NCI-H1436 treated with DMSO at 0.1 percent for 48 hours (cell line): ENCODE data around the gene ADAP2.
"Not testable (repeated sequence)": the region's sequence is repeated elsewhere in the genome, so short reads cannot be mapped to it uniquely, and the experiment has no call there.

Experiments used
- DNase-seq: peaks from one replicate; lab custom pipeline; 2025; lab: John Stamatoyannopoulos, UW

ADAP2 gene

DNA sequence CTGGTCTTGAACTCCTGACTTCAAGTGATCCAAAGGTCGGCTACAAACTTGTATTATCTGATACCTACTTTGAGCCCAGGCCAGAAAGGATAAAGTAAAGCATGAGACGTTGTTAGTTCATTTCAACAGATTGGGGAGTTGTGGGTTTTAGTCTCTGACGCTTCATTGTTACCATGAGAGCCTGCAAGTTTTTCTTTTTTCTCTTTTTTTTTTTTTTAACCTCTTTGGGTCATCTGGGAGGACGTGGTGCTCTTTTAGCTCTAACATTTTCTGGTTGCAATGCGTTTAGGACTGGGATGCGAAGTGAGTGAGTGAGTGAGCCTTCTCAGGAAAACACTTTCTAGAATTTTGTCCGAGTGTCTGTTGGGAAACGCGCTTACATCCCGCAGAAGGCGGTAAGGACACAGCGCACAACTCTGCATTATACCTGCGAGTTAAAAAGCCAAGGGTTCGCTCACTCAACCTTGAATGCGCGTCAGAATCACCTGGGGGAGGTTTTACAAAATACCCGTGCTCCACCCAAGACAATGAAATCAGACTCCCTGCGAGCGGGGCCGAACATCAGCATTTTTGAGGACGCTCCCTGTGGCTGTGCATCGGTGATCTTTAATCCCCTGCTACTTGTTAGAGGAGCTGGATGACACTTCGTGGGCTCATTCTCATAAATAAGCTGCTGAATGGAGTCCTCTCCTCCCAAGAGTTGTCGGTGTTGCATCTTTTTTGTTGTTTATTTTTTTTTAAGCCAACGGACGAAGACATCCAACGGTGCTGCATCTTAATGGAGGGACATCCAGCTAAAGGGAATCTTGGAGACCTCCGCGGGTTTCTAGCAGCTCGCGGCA is 48.5 kb downstream of the ADAP2 start:
- DNase-seq, result no peak

DNA sequence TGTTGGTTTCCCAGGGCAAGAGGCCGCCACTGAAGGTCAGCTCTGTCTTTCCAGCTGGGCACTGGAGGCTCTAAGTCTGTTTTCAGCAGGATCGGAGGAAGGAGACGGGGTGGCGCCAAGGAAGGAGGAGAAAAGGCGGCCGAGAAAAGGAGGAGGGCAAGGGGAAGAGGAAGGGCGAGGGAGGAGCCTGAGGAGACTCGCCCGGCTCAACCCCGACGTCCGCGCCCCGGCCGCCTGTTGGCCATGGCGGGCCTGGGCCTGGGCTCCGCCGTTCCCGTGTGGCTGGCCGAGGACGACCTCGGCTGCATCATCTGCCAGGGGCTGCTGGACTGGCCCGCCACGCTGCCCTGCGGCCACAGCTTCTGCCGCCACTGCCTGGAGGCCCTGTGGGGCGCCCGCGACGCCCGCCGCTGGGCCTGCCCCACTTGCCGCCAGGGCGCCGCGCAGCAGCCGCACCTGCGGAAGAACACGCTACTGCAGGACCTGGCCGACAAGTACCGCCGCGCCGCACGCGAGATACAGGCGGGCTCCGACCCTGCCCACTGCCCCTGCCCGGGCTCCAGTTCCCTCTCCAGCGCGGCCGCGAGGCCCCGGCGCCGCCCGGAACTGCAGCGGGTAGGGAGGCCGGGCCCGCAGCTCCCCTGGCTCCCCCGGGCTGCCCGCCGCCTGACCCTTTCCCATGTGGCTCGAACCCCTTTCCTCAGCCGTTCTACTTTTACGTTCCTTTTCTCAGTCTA is 49.3 kb downstream of the ADAP2 start, which contains the start of gene RNF135:
Gene RNF135 (plus strand): TSS at position 209 of the 737 bp plus-strand sequence. CDS start 35 bp downstream, at position 244.
- DNase-seq, result no peak

DNA sequence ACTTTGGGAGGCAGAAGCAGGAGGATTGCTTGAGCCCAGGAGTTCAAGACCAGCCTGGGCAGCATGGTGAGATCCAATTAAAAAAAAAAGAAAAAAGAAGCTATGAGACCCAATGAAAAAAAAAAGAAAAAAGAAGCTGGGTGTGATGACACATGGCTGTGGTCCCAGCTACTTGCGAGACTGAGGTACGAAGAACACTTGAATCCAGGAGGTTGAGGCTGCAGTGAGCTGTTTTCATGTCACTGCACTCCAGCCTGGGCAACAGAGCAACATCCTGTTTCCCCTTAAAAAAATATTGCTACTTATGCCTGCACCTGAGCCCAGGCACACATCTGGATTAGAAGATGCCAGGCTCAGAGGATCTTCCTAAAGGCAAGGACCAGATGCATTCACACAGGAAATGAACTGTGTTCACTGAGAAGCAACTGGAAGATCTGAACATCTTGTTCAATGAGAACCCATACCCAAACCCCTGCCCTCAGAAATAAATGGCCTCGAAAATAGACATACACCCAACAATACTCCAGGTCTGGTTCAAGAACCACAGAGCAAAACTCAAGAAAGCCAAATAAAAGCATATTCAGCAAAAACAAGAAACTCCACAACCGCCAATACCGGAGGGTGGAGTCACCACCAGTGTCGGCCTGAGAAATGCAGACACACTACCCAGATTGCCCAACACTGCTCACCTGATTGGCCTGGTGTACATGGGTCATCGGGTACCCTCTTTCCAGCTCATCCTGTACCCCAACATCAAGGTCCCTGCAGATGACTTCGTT is 53.5 kb downstream of the ADAP2 start:
- no peak for DNase-seq

DNA sequence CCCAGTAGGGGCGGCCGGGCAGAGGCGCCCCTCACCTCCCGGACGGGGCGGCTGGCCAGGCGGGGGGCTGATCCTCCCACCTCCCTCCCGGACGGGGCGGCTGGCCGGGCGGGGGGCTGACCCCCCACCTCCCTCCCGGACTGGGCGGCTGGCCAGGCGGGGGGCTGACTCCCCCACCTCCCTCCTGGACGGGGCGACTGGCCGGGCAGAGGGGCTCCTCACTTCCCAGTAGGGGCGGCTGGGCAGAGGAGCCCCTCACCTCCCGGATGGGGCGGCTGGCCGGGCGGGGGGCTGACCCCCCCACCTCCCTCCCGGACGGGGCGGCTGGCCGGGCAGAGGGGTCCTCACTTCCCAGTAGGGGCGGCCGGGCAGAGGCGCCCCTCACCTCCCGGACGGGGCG is 58.2 kb downstream of the ADAP2 start:
- DNase-seq, result not testable (repeated sequence)

DNA sequence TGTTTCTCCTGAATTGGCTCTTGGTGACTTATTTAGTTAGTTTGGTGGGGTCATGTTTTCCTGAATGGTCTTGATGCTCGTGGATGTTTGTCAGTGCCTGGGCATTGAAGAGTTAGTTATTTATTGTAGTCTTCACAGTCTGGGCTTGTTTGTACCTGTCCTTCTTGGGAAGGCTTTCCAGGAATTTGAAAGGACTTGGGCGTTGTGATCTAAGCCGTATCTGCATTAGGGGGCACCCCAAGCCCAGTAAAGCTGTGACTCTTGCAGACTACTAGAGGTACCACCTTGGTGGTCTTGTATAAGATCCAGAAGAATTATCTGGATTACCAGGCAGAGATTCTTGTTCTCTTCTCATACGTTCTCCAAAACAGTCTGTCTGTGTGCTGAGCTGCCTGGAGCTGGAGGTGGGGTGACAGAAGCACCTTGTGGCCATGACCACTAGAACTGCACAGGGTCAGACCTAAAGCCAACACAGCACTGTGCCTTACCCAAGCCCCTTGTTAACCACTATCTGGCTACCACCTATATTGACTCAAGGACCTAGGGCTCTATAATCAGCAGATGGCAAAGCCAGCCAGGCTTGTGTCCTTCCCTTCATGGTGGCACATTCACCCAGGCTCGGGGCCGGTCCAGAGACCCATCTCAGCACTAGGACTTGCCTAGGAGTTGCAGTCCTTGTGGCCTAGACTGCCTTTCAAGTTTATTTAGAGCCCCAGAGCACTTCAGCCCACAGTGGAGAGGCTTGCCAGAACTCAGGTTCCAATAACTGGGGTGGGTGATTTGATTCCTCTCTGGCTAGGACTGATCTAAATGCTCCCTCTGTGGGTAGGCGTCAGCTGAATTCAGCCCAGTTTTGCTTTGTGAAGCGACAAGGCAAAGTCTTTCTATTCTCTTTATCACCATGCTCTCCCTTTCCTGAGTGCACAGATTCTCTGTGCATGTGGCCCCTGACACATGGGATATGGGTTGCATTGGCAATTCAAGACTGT is 60.1 kb downstream of the ADAP2 start:
- DNase-seq, result no peak

DNA sequence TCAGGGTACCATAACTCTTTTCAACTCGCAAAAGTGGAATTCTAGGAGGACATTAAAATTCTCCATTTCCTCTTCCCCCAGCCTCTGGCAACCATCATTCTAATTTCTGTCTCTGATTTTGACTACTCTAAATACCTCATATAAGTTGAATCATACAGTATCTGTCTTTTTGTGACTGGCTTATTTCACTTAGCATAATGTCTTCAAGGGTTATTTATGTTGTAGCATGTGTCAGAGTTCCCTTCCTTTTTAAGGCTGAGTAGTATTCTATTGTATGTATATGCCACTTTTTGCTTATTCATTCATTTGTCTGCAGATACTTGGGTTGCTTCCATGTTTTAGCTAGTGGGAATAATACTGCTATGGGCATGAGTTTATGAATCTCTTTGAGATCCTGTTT is 61.1 kb downstream of the ADAP2 start:
- no peak for DNase-seq

DNA sequence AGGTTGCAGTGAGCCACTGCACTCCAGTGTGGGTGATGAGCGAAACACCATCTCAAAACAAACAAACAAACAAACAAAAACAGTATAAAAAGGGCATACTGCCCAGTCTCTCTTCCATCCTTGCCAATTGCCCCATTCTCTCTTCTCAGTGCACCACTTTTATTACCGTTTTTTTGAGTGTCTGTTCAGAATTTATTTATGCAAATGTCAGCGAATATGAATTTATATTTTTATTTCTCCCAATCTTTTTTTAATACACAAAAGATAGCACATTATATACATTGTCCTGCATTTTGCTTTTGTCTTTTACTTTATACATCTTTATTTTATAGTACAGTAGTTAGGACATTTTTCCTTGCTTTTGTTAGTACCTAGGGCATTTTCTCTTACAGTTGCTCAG is 68.7 kb downstream of the ADAP2 start:
- no peak for DNase-seq

DNA sequence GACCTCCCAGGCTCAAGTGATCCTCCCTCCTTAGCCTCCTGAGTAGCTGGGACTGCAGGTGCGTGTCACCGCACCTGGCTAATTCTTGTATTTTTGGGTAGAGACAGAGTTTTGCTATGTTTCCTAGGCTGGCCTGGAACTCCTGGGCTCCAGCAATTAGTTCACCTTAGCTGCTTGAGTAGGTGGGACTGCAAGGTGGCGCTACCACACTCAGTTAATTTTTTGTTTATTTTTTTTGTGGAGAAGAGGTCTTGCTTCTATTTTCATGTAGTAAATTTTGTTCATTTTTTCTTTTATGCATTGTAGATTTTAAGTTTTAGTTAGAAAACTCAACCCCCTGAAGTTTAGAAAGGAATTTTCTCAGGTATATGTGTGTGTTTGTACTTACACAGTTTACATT is 70.8 kb downstream of the ADAP2 start:
- DNase-seq, result no peak

DNA sequence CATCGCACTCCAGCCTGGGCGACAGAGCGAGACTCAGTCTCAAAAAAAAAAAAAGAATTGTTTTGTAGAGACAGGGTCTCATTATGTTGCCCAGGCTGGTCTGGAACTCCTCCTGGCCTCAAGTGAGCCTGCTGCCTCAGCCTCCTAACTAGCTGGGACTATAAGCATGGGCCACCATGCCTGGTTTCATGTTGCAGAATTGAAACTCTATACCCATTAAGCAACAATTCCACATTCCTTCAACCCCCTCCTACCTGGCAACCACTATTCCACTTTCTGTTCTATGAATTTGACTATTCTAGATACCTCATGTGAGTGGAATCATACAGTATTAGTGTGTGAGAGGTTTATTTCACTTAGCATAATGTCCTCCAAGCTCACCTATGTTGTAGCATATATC is 73.6 kb downstream of the ADAP2 start:
- DNase-seq, result no peak

DNA sequence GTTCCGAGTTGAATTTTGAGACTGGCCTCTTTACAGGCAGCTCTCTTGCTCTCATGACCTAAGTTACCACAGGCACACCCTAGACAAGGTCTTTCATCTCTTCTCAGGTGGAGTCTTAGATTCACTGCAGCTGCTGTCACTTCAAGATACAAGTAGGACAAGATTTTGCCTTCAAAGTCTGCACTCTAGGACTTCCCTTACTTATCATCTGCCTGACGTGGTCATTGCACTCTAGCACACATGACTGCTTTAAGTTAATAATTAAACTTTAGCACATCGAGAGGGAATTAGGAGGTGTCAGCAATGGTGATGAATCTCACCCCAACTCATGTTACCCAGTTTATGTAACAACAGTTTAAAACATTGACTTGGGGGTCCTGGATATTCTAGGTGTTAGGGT is 74.7 kb downstream of the ADAP2 start:
- no peak for DNase-seq

DNA sequence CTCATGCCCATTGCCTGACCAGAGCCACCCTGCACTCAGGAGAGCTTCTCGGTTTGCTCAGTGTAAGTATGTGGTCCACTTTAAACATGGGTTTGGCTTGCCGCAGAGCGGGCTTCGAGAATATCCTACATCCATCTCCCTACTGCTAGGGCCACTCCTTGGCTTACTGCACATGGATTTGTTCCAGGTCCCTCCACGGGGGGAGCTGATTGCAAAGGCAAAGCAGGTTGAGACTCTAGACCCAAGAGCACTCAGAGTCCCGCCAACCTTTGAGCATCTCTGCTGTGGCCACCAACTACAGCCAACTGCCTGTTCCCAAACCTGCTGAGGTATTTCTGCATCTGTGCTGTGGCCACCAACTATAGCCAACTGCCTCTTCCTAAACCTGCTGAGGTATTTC is 75.5 kb downstream of the ADAP2 start:
- no peak for DNase-seq

DNA sequence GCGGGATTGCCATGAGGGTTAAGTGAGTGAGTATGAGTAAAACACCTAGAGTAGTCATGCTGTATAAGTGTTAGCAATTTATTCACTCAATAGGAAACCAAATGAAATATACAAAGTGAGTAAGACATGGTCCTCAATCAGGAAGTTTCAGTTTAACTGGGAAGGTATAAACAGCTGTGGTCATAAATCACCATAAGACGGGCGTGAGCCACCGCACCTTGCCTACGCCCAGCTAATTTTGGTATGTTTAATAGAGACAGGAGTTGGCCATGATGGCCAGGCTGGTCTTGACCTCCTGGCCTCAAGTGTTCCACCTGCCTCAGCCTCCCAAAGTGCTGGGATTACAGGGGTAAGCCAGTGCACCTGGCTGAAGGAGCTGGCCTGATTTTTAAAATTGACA is 76.1 kb downstream of the ADAP2 start:
- DNase-seq, result no peak

DNA sequence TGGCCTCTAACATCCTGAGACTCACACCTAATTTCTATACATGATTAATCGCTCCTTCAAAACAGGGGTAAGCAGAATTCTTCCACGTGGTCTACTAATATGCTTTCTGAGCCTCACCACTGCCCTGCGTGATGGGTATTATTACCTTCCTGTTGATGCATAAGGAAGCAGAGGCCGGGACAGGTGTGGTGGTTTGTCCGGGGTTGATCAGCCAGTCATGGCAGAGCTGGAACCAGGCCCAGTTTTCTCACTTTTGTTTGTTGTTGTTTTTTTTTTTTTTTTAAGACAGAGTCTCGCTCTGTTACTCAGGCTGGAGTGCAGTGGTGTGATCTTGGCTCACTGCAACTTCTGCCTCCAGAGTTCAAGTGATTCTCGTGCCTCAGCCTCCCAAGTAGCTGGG is 80.3 kb downstream of the ADAP2 start:
- DNase-seq, result no peak

DNA sequence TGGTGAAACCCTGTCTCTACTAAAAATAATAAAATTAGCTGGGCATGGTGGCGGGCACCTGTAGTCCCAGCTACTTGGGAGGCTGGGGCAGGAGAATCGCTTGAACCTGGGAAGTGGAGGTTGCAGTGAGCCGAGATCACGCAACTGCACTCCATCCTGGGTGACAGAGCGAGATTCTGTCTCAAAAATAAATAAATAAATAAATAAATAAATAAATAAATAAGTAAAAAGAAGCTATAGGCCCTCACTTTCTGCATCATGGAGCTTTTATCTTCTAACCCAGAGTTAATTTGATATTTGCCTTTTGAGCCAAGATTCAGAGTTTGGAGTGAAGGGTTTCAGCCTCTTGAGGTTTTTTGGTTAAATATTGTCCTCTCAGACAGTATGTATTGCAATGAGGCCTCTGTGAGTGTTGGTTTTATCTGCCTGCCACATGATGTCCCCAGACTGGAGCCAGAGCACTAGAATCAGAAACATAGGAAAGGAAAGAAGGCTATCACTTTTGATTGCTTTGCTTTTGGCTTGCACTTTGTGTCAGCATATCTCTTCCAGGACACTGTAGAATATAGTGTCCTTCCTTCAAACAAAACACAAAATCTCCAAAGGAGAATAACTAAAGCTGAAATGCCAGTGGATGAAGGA is 81.6 kb downstream of the ADAP2 start:
- no peak for DNase-seq

DNA sequence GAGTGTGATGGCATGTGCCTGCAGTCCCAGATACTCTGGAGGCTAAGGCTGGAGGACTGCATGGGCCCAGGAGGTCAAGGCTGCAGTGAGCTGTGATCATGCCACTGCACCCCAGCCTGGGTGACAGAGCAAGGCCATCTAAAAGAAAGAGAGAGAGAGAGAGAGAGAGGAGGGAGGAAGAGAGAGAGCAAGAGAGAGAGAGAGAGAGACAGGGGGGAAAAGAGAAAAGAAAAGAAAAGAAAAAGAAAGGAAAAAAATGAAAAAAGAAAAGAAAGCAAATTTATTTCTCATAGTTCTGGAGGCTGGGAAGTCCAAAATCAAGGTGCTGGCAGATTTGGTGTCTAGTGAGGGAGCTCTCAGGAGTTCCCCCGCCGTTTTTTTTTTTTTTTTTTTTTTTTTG is 82.4 kb downstream of the ADAP2 start:
- DNase-seq, result no peak

DNA sequence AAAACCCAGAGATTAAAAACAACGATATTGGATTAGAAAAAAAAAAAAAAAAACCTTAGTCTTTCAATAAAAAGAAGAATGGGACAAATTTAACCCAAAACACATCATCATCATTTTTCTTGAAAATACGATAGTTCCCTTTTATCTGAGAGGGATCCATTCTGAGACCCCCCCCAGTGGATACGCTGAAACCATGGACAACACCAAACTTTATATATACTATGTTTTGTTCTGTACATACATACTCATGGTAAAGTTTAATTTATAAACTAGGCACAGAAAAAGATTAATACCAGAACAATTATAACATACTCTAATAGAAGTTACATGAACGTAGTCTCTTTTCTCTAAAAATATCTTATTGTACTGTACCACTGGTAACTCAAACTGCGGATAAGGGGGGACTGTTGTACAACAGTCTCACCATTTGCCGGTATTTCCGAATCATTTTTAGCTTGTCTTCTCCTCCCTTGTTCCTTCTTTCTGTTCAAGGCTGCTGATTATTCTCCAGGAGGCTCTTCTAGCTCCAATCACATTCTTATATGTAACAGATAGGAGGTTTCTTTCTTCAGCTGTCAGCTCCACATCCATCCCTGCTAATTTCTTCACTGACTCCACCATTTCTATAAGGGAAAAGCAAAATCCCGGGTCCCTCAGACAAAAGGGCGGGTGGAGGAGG is 86.1 kb downstream of the ADAP2 start:
- no peak for DNase-seq

DNA sequence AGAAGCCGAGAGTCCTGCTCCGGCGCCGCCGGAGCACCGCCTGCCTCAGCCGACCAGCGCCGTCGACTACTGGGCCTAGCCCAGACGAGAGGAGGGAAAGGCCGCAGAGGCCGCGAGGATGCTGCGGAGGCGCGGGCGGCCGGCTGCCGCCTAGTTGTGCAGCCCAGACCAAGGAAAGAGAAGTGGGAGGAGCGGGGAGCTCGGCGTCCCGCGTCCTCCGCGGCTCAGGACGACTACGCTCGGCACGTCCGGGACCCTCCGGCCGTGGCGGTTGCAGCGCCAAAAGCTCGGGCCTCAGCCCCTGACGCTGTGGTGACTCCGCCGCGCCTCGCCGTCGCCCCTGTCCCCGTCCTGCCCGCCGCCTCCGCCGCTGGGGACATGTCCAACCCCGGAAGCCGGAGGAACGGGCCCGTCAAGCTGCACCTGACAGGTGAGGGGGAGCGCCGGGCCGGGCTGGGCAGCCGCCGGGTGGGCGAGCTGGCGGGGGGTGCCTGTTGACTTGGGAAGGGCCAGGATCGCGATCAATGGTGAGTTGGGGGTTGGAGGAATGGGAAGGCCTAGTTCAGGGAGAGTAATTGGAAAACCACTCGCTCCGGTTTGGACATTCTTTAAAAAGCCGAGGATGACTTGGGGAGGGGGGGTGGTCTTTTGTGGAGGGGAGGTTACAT is 86.8 kb downstream of the ADAP2 start:
- DNase-seq, result no peak
